Measurements from ENCODE around the gene ATPAF1.

The ATPAF1 gene

DNA sequence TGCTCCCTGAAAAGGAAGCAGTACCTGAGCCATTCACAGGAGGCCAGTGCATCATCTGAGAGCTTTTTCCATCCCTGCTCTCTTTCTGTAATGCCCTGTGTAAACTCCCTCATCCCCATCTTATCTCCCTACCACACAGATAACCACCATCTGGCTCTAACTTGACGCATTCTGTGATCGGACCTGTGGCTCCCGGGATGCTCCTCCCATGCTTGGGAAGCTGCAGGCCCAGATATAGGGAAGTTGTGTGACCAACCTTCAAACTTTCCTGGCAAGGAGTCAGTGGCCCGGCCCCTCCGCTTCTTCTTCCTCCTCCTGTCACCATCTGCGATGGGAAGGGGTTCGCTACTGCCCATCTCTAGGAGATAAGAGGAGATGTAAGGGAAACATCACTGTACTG, 85.2 kb downstream of the ATPAF1 start:
- DNase-seq = no peak

Measured in activated CD4-positive, alpha-beta T cell treated with anti-CD3 and anti-CD28 coated beads, Interleukin-2, amount 50 U/mL, for 16 hours (primary cell).